SK-N-SH (cell line): ENCODE results near the gene CYP27A1.

ENCODE experiments used
- CHD2 ChIP-seq: fragments of 150-350 bp; IDR thresholded peaks from 2 replicates; pipeline ENCODE4 v1.6.1; 2018; ENCODE audit warnings: low read length; ENCODE audit not compliant: partially characterized antibody
- EP300 ChIP-seq, 2 experiments: IDR thresholded peaks; 2 replicates each; pipeline versions ENCODE4 v1.4.0 to v1.6.1; 2012; ENCODE audit warnings: borderline replicate concordance in 1 of 2, low read depth in 1 of 2, low read length in 1 of 2
- FOXM1 ChIP-seq: IDR thresholded peaks from 2 replicates; pipeline ENCODE4 v1.4.0; 2012; ENCODE audit warnings: low read depth, mild to moderate bottlenecking
- MXI1 ChIP-seq: IDR thresholded peaks from 2 replicates; pipeline ENCODE4 v1.6.1; 2012; ENCODE audit warnings: mild to moderate bottlenecking, low read depth, low read length, improper control_type of control experiment
- NRF1 ChIP-seq: IDR thresholded peaks from 2 replicates; pipeline ENCODE4 v1.6.1; 2012; ENCODE audit warnings: low read depth, mild to moderate bottlenecking, low read length
- POLR2AphosphoS5 ChIP-seq: IDR thresholded peaks from 2 replicates; pipeline ENCODE4 v1.6.1; 2012; ENCODE audit warnings: low read depth, low read length
- SIN3A ChIP-seq: IDR thresholded peaks from 2 replicates; pipeline ENCODE4 v1.6.1; 2012; ENCODE audit warnings: low read depth, mild to moderate bottlenecking, low read length, moderate library complexity, borderline replicate concordance
- TAF1 ChIP-seq: IDR thresholded peaks from 2 replicates; pipeline ENCODE4 v1.6.1; 2012; ENCODE audit warnings: low read depth, mild to moderate bottlenecking, low read length, moderate library complexity, borderline replicate concordance
- YY1 ChIP-seq: IDR thresholded peaks from 2 replicates; pipeline ENCODE4 v1.4.0; 2012; ENCODE audit warnings: low read depth, mild to moderate bottlenecking
- TF ChIP-seq, protein P1 (sequence below): fragments of 200-600 bp; sonication (generic); IDR thresholded peaks from 2 replicates; pipeline ENCODE4 v1.6.1; 2017; ENCODE audit warnings: antibody characterized with exemption, mild to moderate bottlenecking, moderate library complexity
- TF ChIP-seq, protein P2 (sequence below): IDR thresholded peaks from 2 replicates; pipeline ENCODE4 v1.6.1; 2012; ENCODE audit warnings: mild to moderate bottlenecking, low read depth, low read length, moderate library complexity
- TF ChIP-seq, protein P3 (sequence below): fragments of 150-350 bp; IDR thresholded peaks from 2 replicates; pipeline ENCODE4 v1.6.1; 2017; ENCODE audit warnings: antibody characterized with exemption, low read length, low read depth, borderline replicate concordance
- TF ChIP-seq, protein P4 (sequence below): IDR thresholded peaks from 2 replicates; pipeline ENCODE4 v1.4.0; 2012; ENCODE audit warnings: low read depth

DNA sequence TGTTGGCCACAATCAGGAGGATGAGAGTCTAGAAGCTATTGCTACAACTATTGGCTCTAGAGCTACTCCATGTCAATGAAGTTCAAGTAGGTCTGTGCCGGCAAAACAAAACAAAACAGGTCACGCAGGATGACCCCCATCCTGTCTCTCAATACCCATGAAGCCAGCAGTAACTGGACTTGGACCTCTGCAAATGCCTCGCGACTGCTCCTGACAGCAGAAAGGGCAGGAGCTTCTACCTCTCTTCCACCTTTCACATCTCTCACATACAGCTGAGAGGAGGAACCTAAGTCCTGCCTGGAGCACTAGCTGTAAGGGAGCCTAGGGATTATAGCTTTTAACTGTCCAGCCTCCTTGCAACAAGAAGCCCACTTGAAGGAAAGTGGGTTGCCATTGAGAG lies 33.7 kb downstream of the CYP27A1 start:
- TF ChIP-seq, protein P1, sequence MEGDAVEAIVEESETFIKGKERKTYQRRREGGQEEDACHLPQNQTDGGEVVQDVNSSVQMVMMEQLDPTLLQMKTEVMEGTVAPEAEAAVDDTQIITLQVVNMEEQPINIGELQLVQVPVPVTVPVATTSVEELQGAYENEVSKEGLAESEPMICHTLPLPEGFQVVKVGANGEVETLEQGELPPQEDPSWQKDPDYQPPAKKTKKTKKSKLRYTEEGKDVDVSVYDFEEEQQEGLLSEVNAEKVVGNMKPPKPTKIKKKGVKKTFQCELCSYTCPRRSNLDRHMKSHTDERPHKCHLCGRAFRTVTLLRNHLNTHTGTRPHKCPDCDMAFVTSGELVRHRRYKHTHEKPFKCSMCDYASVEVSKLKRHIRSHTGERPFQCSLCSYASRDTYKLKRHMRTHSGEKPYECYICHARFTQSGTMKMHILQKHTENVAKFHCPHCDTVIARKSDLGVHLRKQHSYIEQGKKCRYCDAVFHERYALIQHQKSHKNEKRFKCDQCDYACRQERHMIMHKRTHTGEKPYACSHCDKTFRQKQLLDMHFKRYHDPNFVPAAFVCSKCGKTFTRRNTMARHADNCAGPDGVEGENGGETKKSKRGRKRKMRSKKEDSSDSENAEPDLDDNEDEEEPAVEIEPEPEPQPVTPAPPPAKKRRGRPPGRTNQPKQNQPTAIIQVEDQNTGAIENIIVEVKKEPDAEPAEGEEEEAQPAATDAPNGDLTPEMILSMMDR: no peak
- TF ChIP-seq, protein P2, sequence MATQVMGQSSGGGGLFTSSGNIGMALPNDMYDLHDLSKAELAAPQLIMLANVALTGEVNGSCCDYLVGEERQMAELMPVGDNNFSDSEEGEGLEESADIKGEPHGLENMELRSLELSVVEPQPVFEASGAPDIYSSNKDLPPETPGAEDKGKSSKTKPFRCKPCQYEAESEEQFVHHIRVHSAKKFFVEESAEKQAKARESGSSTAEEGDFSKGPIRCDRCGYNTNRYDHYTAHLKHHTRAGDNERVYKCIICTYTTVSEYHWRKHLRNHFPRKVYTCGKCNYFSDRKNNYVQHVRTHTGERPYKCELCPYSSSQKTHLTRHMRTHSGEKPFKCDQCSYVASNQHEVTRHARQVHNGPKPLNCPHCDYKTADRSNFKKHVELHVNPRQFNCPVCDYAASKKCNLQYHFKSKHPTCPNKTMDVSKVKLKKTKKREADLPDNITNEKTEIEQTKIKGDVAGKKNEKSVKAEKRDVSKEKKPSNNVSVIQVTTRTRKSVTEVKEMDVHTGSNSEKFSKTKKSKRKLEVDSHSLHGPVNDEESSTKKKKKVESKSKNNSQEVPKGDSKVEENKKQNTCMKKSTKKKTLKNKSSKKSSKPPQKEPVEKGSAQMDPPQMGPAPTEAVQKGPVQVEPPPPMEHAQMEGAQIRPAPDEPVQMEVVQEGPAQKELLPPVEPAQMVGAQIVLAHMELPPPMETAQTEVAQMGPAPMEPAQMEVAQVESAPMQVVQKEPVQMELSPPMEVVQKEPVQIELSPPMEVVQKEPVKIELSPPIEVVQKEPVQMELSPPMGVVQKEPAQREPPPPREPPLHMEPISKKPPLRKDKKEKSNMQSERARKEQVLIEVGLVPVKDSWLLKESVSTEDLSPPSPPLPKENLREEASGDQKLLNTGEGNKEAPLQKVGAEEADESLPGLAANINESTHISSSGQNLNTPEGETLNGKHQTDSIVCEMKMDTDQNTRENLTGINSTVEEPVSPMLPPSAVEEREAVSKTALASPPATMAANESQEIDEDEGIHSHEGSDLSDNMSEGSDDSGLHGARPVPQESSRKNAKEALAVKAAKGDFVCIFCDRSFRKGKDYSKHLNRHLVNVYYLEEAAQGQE: no peak
- no peak for TF ChIP-seq FOXM1
- TF ChIP-seq YY1: no peak
- TF ChIP-seq, protein P3, sequence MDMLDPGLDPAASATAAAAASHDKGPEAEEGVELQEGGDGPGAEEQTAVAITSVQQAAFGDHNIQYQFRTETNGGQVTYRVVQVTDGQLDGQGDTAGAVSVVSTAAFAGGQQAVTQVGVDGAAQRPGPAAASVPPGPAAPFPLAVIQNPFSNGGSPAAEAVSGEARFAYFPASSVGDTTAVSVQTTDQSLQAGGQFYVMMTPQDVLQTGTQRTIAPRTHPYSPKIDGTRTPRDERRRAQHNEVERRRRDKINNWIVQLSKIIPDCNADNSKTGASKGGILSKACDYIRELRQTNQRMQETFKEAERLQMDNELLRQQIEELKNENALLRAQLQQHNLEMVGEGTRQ: no peak
- no peak for TF ChIP-seq POLR2AphosphoS5
- no peak for TF ChIP-seq SIN3A
- TF ChIP-seq, protein P4, sequence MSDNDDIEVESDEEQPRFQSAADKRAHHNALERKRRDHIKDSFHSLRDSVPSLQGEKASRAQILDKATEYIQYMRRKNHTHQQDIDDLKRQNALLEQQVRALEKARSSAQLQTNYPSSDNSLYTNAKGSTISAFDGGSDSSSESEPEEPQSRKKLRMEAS: no peak
- TF ChIP-seq CHD2: no peak
- TF ChIP-seq MXI1: no peak
- no peak for TF ChIP-seq EP300 (IDR thresholded peaks at IDR 0.05; ENCODE audit: borderline replicate concordance in 1 of 2, low read depth in 1 of 2, low read length in 1 of 2)
- TF ChIP-seq TAF1: no peak
- no peak for TF ChIP-seq NRF1
